Keratinocyte (primary cell): ENCODE measurements around the gene LIX1. TPM values are rescaled to one million over a fixed set of nuclear protein-coding genes. Genes with fewer than 3 reads are reported as not detected.
"Not testable (repeated sequence)": the region's sequence is repeated elsewhere in the genome, so short reads cannot be mapped to it uniquely, and the experiment has no call there.

ENCODE experiments used
- DNase-seq: peaks from one replicate; pipeline ENCODE4 v3.0.0-alpha.2; 2011; ENCODE audit warnings: low read depth, missing footprints, low spot score
- FAIRE-seq: peaks from 2 replicates; lab custom pipeline; 2011; peaks lifted over from hg19 to GRCh38; lab: Jason Lieb, UNC
- H2AFZ ChIP-seq: 2 replicates; pipeline ENCODE4 v1.6.0; 2012; ENCODE audit warnings: low read length, control low read depth, inconsistent platforms; ENCODE audit not compliant: control insufficient read depth
- H3K27ac ChIP-seq: 2 replicates; pipeline ENCODE4 v1.5.1; 2011; ENCODE audit warnings: low read length; ENCODE audit not compliant: control insufficient read depth, insufficient read depth
- H3K27me3 ChIP-seq: 3 replicates; pipeline ENCODE4 v1.6.0; 2011; ENCODE audit warnings: low read length; ENCODE audit not compliant: control insufficient read depth, insufficient read depth; ENCODE audit errors: extremely low read depth
- H3K36me3 ChIP-seq, 2 experiments: 2 replicates in 1 of 2; 3 replicates in 1 of 2; pipeline ENCODE4 v1.5.1; 2011; ENCODE audit warnings: low read length in 2 of 2, mild to moderate bottlenecking in 1 of 2; ENCODE audit not compliant: control insufficient read depth in 2 of 2, insufficient read depth in 2 of 2; ENCODE audit errors: extremely low read depth in 1 of 2
- H3K4me1 ChIP-seq: 3 replicates; pipeline ENCODE4 v1.5.1; 2011; ENCODE audit warnings: low read length; ENCODE audit not compliant: control insufficient read depth, insufficient read depth; ENCODE audit errors: extremely low read depth
- H3K4me2 ChIP-seq: 3 replicates; pipeline ENCODE4 v1.6.0; 2011; ENCODE audit warnings: low read depth, low read length; ENCODE audit not compliant: control insufficient read depth, insufficient read depth; ENCODE audit errors: extremely low read depth
- H3K4me3 ChIP-seq, 3 experiments: fragments of 200-600 bp in 1 of 3; sonication (generic) in 1 of 3; 2 replicates in 2 of 3; 3 replicates in 1 of 3; pipeline ENCODE4 v1.5.1; 2011 to 2016; ENCODE audit warnings: low read length in 3 of 3, mild to moderate bottlenecking in 3 of 3, control low read depth in 2 of 3, inconsistent platforms in 1 of 3, low read depth in 1 of 3, mixed read lengths in 1 of 3, mixed run types in 1 of 3, moderate library complexity in 1 of 3; ENCODE audit not compliant: control insufficient read depth in 2 of 3, insufficient read depth in 2 of 3; ENCODE audit errors: extremely low read depth in 1 of 3
- H3K79me2 ChIP-seq: 2 replicates; pipeline ENCODE4 v1.6.0; 2012; ENCODE audit warnings: low read length; ENCODE audit not compliant: control insufficient read depth, insufficient read depth
- H3K9ac ChIP-seq: 3 replicates; pipeline ENCODE4 v1.6.0; 2011; ENCODE audit warnings: low read length; ENCODE audit not compliant: control insufficient read depth, insufficient read depth; ENCODE audit errors: extremely low read depth
- H3K9me1 ChIP-seq: 3 replicates; pipeline ENCODE4 v1.6.0; 2011; ENCODE audit warnings: low read length; ENCODE audit not compliant: control insufficient read depth, insufficient read depth; ENCODE audit errors: extremely low read depth
- H3K9me3 ChIP-seq: 2 replicates; pipeline ENCODE4 v1.5.1; 2012; ENCODE audit warnings: low read depth, low read length; ENCODE audit not compliant: control insufficient read depth
- H4K20me1 ChIP-seq: 3 replicates; pipeline ENCODE4 v1.6.0; 2011; ENCODE audit warnings: low read length; ENCODE audit not compliant: control insufficient read depth, insufficient read depth; ENCODE audit errors: extremely low read depth
- EZH2 ChIP-seq: IDR thresholded peaks from one replicate; pipeline ENCODE4 v1.6.1; 2012; ENCODE audit warnings: inconsistent platforms, mild to moderate bottlenecking, low read length, moderate library complexity
- dilution Hi-C: fragments of 300-500 bp; cut with MboI; formaldehyde crosslinking; loops from one replicate; pipeline ENCODE4 v1.7.0; 2020; ENCODE audit warnings: low sequenced_read_pairs; ENCODE audit not compliant: extremely low pct_ligation_motif_present
- polyA plus RNA-seq, 5 experiments: library from polyadenylated mRNA; depleted of rRNA in 3 of 5; stranded (reverse) in 3 of 5; stranded (forward) in 1 of 5; unstranded in 1 of 5; fragments of >200 nt; gene quantifications; 1 replicate in 1 of 5; 2 replicates in 3 of 5; 3 replicates in 1 of 5; pipeline versions ENCODE4 v1.2.1 to v1.2.3, GENCODE V29; 2011 to 2012; ENCODE audit warnings: missing spikeins in 2 of 5, low read depth in 1 of 5, low replicate concordance in 1 of 5
- TF ChIP-seq, protein P1 (sequence below), 3 experiments: IDR thresholded peaks in 1 of 3; conservative IDR thresholded peaks in 1 of 3; optimal IDR thresholded peaks in 1 of 3; 2 replicates in 2 of 3; 3 replicates in 1 of 3; pipeline versions ENCODE3 to v1.5.1; 2011; ENCODE audit warnings: low read length in 3 of 3, mild to moderate bottlenecking in 3 of 3, moderate library complexity in 2 of 3, control low read depth in 1 of 3, inconsistent platforms in 1 of 3; ENCODE audit not compliant: insufficient read depth in 2 of 3; ENCODE audit errors: extremely low read depth in 1 of 3

LIX1 gene
- polyA plus RNA-seq, 1 donor (not counting 4 experiments of a cell fraction or from before 2014, with no cell fraction given), result not detected

DNA sequence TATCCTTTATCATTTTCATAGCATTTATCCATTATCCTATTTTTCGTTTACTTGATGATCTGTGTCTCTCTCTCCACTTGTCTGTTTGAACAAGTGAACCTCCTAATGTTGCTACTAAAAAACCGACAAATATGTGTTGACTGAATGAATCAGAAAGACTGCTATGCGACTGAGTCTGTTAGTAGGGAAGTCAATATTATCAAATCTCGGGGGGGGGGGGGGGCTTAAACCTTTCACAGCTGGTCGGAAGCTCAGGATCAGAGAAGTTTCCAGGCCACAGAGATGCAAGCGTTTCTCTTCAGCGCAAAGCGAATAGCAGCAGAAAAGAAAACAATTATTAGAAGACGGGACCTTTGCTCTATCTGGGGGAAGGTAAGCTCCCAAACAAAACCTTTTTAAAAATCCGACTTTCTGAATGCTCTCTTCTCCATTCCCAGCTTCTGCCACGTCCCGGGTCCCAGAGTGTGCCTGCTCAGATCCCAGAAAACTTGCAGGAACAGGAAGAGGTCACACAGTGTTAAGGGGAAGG, 40.2 kb upstream of the LIX1 start:
- no peaks in the 10 kb centered on the region for H3K9me3 ChIP-seq
- no peaks in the 10 kb centered on the region for H4K20me1 ChIP-seq
- no peak for TF ChIP-seq EZH2
- TF ChIP-seq, protein P1, sequence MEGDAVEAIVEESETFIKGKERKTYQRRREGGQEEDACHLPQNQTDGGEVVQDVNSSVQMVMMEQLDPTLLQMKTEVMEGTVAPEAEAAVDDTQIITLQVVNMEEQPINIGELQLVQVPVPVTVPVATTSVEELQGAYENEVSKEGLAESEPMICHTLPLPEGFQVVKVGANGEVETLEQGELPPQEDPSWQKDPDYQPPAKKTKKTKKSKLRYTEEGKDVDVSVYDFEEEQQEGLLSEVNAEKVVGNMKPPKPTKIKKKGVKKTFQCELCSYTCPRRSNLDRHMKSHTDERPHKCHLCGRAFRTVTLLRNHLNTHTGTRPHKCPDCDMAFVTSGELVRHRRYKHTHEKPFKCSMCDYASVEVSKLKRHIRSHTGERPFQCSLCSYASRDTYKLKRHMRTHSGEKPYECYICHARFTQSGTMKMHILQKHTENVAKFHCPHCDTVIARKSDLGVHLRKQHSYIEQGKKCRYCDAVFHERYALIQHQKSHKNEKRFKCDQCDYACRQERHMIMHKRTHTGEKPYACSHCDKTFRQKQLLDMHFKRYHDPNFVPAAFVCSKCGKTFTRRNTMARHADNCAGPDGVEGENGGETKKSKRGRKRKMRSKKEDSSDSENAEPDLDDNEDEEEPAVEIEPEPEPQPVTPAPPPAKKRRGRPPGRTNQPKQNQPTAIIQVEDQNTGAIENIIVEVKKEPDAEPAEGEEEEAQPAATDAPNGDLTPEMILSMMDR (optimal IDR thresholded peaks at IDR 0.05 in 1 of 3, IDR thresholded peaks at IDR 0.05 in 1 of 3, conservative IDR thresholded peaks at IDR 0.05 in 1 of 3; ENCODE audit: extremely low read depth in 1 of 3, insufficient read depth in 2 of 3, low read length in 3 of 3), result no peak
- peak overlapping the region; percentile 99 for H3K27ac ChIP-seq
- peaks cover 5 to 7% of the 10 kb centered on the region in 2 experiments for H3K36me3 ChIP-seq
- peak overlapping the region; percentile 99 for H2AFZ ChIP-seq
- H3K9me1 ChIP-seq, result no peaks in the 10 kb centered on the region
- peaks cover 32% of the 10 kb centered on the region for H3K79me2 ChIP-seq
- H3K4me3 ChIP-seq, result peak overlapping the region; percentile 73 to 96 (median 86)
- DNase-seq, result no peak
- peaks cover 12% of the 10 kb centered on the region for H3K4me1 ChIP-seq
- dilution Hi-C loops, result no loop called here
- H3K9ac ChIP-seq, result peak overlapping the region; percentile 92
- no peak for FAIRE-seq
- H3K27me3 ChIP-seq, result no peaks in the 10 kb centered on the region
- H3K4me2 ChIP-seq, result peak overlapping the region; percentile 88

DNA sequence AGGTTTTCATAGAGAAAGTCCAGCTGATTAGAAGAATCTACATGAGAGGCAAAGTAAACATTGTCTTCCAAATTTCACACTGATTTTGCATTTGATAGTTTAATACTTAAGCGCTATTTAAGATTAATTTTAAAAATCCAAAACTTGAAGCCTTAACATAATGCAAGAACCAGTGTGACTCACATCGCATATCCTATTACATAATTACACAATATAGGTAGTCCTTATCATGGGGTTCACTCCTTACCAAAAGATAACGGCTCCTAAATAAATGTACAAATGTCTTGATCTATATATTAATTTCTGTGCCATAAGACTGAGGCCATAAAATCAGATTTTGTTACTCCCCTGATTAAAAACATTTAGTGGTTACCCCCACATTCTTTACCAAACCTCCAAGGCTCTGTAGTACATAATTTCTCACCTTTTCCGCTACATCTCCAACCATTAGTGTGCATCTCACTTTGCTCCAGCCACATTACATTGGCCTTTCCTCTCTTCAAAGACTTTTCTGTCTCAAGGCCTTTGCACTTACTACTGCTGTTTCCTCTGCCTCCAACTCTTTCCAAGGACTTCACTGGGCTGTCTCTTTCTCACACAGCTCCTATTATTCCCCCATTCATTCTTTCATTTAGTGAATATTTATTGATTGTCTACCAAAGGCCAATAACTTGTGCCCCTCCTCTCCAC, 39.6 kb upstream of the LIX1 start:
- H3K27ac ChIP-seq, result peak overlapping the region; percentile 99

DNA sequence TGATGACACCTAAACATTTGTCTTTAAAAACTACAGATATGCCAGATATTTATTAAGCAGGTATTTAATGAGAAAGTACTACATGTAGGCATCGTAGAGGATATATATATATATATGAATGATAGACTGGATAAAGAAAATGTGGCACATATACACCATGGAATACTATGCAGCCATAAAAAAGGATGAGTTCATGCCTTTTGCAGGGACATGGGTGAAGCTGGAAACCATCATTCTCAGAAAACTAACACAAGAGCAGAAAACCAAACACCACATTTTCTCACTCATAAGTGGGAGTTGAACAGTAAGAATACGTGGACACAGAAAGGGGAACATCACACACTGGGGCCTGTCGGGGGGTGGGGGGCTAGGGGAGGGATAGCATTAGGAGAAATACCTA, 37.0 kb upstream of the LIX1 start:
- H3K27me3 ChIP-seq, H3K4me2 ChIP-seq, H3K9ac ChIP-seq, H4K20me1 ChIP-seq, H3K9me1 ChIP-seq, FAIRE-seq, H3K9me3 ChIP-seq, DNase-seq, H2AFZ ChIP-seq, H3K4me3 ChIP-seq, dilution Hi-C loops, H3K27ac ChIP-seq: not testable (repeated sequence)
- Histone ChIP-seq H3K36me3 (peaks cover 6 to 26% of the 10 kb centered on the region in 2 experiments), H3K79me2 (peaks cover 32% of the 10 kb centered on the region), H3K4me1 (peaks cover 12% of the 10 kb centered on the region)

More for the DNA sequence above, 39.6 kb upstream of the LIX1 start:
- no peak for TF ChIP-seq EZH2
- TF ChIP-seq, protein P1 (optimal IDR thresholded peaks at IDR 0.05 in 1 of 3, IDR thresholded peaks at IDR 0.05 in 1 of 3, conservative IDR thresholded peaks at IDR 0.05 in 1 of 3; ENCODE audit: extremely low read depth in 1 of 3, insufficient read depth in 2 of 3, low read length in 3 of 3), result no peak
- Histone ChIP-seq H3K27me3 (no peaks in the 10 kb centered on the region), H2AFZ (peak overlapping the region; percentile 18), H3K9ac (peak overlapping the region; percentile 92), H3K36me3 (peaks cover 6 to 11% of the 10 kb centered on the region in 2 experiments), H3K4me1 (peaks cover 12% of the 10 kb centered on the region), H3K9me1 (no peaks in the 10 kb centered on the region), H3K79me2 (peaks cover 32% of the 10 kb centered on the region), H3K9me3 (no peaks in the 10 kb centered on the region), H3K4me2 (peak overlapping the region; percentile 88), H3K4me3 (peak overlapping the region; percentile 73 to 96 (median 86)), H4K20me1 (no peaks in the 10 kb centered on the region)
- dilution Hi-C loops, result no loop called here
- no peak for DNase-seq
- no peak for FAIRE-seq
